Neural cell (in vitro differentiated cells): Measurements from ENCODE around the gene ZC2HC1B. TPM values are rescaled to one million over a fixed set of nuclear protein-coding genes. Genes with fewer than 3 reads are reported as not detected.

Experiments used
- H2AFZ ChIP-seq: fragments of 200-600, 300-800 bp; sonication (generic), shearing (Covaris generic); 2 replicates; pipeline ENCODE4 v1.6.0; 2014; ENCODE audit warnings: low read depth, mild to moderate bottlenecking, antibody characterized with exemption, low read length, moderate library complexity
- H3F3A ChIP-seq: fragments of 200-600 bp; shearing (Covaris generic); 2 replicates; pipeline ENCODE4 v1.6.1; 2016; ENCODE audit warnings: mild to moderate bottlenecking, moderate library complexity, mixed read lengths, antibody characterized with exemption, low read length; ENCODE audit not compliant: insufficient read depth, poor library complexity, severe bottlenecking
- H3K27ac ChIP-seq: fragments of 200-600, 300-800 bp; sonication (generic), shearing (Covaris generic); 2 replicates; pipeline ENCODE4 v1.5.1; 2014; ENCODE audit warnings: mild to moderate bottlenecking, low read length, moderate library complexity
- H3K27me3 ChIP-seq: fragments of 300-800, 200-600 bp; sonication (generic), shearing (Covaris generic); 2 replicates; pipeline ENCODE4 v1.6.0; 2014; ENCODE audit warnings: mild to moderate bottlenecking, low read depth, low read length, moderate library complexity; ENCODE audit not compliant: insufficient read depth
- H3K36me3 ChIP-seq: fragments of 300-800, 200-600 bp; sonication (generic), shearing (Covaris generic); 2 replicates; pipeline ENCODE4 v1.5.1; 2014; ENCODE audit warnings: mild to moderate bottlenecking, antibody characterized with exemption, low read length, moderate library complexity; ENCODE audit not compliant: insufficient read depth
- H3K4me2 ChIP-seq: fragments of 300-800, 200-600 bp; sonication (generic), shearing (Covaris generic); 2 replicates; pipeline ENCODE4 v1.6.0; 2014; ENCODE audit warnings: mild to moderate bottlenecking, low read length
- H3K4me3 ChIP-seq: fragments of 300-800, 200-600 bp; sonication (generic), shearing (Covaris generic); 2 replicates; pipeline ENCODE4 v1.5.1; 2014; ENCODE audit warnings: mild to moderate bottlenecking, low read length, moderate library complexity
- H3K79me2 ChIP-seq: fragments of 200-600 bp; shearing (Covaris generic); replicated peaks from 2 replicates; pipeline ENCODE4 v1.6.0; 2014; ENCODE audit warnings: mild to moderate bottlenecking, low read length, moderate library complexity; ENCODE audit not compliant: insufficient read depth
- H3K9ac ChIP-seq: fragments of 300-800, 200-600 bp; sonication (generic), shearing (Covaris generic); 2 replicates; pipeline ENCODE4 v1.6.1; 2016; ENCODE audit warnings: mild to moderate bottlenecking, low read length, mixed read lengths
- H3K9me2 ChIP-seq: fragments of 200-600 bp; shearing (Covaris generic); 2 replicates; pipeline ENCODE4 v1.6.1; 2016; ENCODE audit warnings: mild to moderate bottlenecking, low read length, mixed read lengths; ENCODE audit not compliant: insufficient read depth
- H3K9me3 ChIP-seq: fragments of 200-600, 300-800 bp; sonication (generic), shearing (Covaris generic); 2 replicates; pipeline ENCODE4 v1.6.1; 2016; ENCODE audit warnings: mild to moderate bottlenecking, mixed run types, low read length, moderate library complexity, mixed read lengths
- H4K20me1 ChIP-seq: fragments of 200-600 bp; shearing (Covaris generic); 2 replicates; pipeline ENCODE4 v1.6.1; 2016; ENCODE audit warnings: mild to moderate bottlenecking, mixed run types; ENCODE audit not compliant: insufficient read depth
- CTCF ChIP-seq: fragments of 450-650 bp; IDR thresholded peaks from 2 replicates; pipeline ENCODE4 v1.5.1; 2014; ENCODE audit warnings: antibody characterized with exemption, mild to moderate bottlenecking, moderate library complexity; ENCODE audit not compliant: poor library complexity, severe bottlenecking
- EP300 ChIP-seq: fragments of 450-650 bp; conservative IDR thresholded peaks from 2 replicates; pipeline ENCODE4 v1.6.1; 2014; ENCODE audit warnings: antibody characterized with exemption, mild to moderate bottlenecking, moderate library complexity; ENCODE audit not compliant: poor library complexity, severe bottlenecking
- EZH2 ChIP-seq: fragments of 200-600, 300-800 bp; shearing (Covaris generic), sonication (generic); IDR thresholded peaks from 2 replicates; pipeline ENCODE4 v1.6.1; 2014; ENCODE audit warnings: antibody characterized with exemption, low read length, borderline replicate concordance, mild to moderate bottlenecking; ENCODE audit not compliant: insufficient read depth, poor library complexity, severe bottlenecking
- MXI1 ChIP-seq: fragments of 450-650 bp; conservative IDR thresholded peaks from 2 replicates; pipeline ENCODE4 v1.6.1; 2014; ENCODE audit warnings: antibody characterized with exemption, mild to moderate bottlenecking; ENCODE audit not compliant: poor library complexity, severe bottlenecking
- POLR2AphosphoS5 ChIP-seq: IDR thresholded peaks from 2 replicates; pipeline ENCODE4 v1.6.1; 2012
- RAD21 ChIP-seq: fragments of 450-650 bp; conservative IDR thresholded peaks from 2 replicates; pipeline ENCODE4 v1.6.1; 2014; ENCODE audit warnings: antibody characterized with exemption, mild to moderate bottlenecking, moderate library complexity
- REST ChIP-seq: IDR thresholded peaks from 2 replicates; pipeline ENCODE4 v1.6.1; 2012; ENCODE audit warnings: borderline replicate concordance
- SMC3 ChIP-seq: fragments of 450-650 bp; conservative IDR thresholded peaks from 2 replicates; pipeline ENCODE4 v1.6.1; 2014; ENCODE audit warnings: antibody characterized with exemption, mild to moderate bottlenecking, moderate library complexity; ENCODE audit not compliant: poor library complexity
- TAF1 ChIP-seq: IDR thresholded peaks from 2 replicates; pipeline ENCODE4 v1.6.1; 2012; ENCODE audit warnings: low read depth
- polyA plus RNA-seq: library from polyadenylated mRNA; depleted of rRNA; stranded (reverse); fragments of >200 nt; gene quantifications from 2 replicates; pipeline ENCODE4 v1.2.3, GENCODE V29; 2014

The ZC2HC1B gene
- polyA plus RNA-seq, 1 donor from 2014 or later: not detected

GRCh38 chr6:143957679-143958274, 93.5 kb downstream of the ZC2HC1B start:
- no peak overlapping the region for H3K4me2 ChIP-seq
- no peak overlapping the region for H3K9ac ChIP-seq
- TF ChIP-seq SMC3 (no peak), REST (no peak), EZH2 (no peak), CTCF (no peak), RAD21 (no peak)
- no peak overlapping the region for H2AFZ ChIP-seq
- H3K36me3 ChIP-seq: no peaks in the 10 kb centered on the region
- no peaks in the 10 kb centered on the region for H4K20me1 ChIP-seq
- H3F3A ChIP-seq: peaks cover 4% of the 10 kb centered on the region
- H3K27ac ChIP-seq: no peak overlapping the region
- H3K9me2 ChIP-seq: no peaks in the 10 kb centered on the region
- no peak overlapping the region for H3K4me3 ChIP-seq
- no peaks in the 10 kb centered on the region for H3K9me3 ChIP-seq
- H3K79me2 ChIP-seq: no peaks in the 10 kb centered on the region
- H3K27me3 ChIP-seq: no peaks in the 10 kb centered on the region

- no peak overlapping the region for H3K9ac ChIP-seq
- no peak overlapping the region for H3K27ac ChIP-seq
- no peak overlapping the region for H2AFZ ChIP-seq
- TF ChIP-seq CTCF: no peak
- TF ChIP-seq POLR2AphosphoS5: no peak
- no peak for TF ChIP-seq REST
- TF ChIP-seq EP300: no peak
- TF ChIP-seq TAF1: no peak
- no peak for TF ChIP-seq MXI1
- TF ChIP-seq SMC3: no peak
- TF ChIP-seq EZH2: no peak
- TF ChIP-seq RAD21: no peak
- H3K9me3 ChIP-seq: no peaks in the 10 kb centered on the region
- no peak overlapping the region for H3K4me3 ChIP-seq
- no peaks in the 10 kb centered on the region for H3K9me2 ChIP-seq
- H3K4me2 ChIP-seq: no peak overlapping the region
- H3K36me3 ChIP-seq: no peaks in the 10 kb centered on the region
- no peaks in the 10 kb centered on the region for H4K20me1 ChIP-seq
- no peaks in the 10 kb centered on the region for H3K79me2 ChIP-seq
- no peaks in the 10 kb centered on the region for H3K27me3 ChIP-seq
- peaks cover 4% of the 10 kb centered on the region for H3F3A ChIP-seq
Measured at GRCh38 chr6:143958839-143959399, 94.6 kb downstream of the ZC2HC1B start.
